ENCODE measurements around the gene SLC22A14.

The SLC22A14 gene

GRCh38 chr3:38348903-38349302 is 66.8 kb downstream of the SLC22A14 start:
- no peak overlapping the region for H3K4me3 ChIP-seq (ENCODE audit: low read depth, low read length)
- in situ Hi-C loops (cut with HindIII; ENCODE audit: low sequenced_read_pairs), result no loop called here

DNA sequence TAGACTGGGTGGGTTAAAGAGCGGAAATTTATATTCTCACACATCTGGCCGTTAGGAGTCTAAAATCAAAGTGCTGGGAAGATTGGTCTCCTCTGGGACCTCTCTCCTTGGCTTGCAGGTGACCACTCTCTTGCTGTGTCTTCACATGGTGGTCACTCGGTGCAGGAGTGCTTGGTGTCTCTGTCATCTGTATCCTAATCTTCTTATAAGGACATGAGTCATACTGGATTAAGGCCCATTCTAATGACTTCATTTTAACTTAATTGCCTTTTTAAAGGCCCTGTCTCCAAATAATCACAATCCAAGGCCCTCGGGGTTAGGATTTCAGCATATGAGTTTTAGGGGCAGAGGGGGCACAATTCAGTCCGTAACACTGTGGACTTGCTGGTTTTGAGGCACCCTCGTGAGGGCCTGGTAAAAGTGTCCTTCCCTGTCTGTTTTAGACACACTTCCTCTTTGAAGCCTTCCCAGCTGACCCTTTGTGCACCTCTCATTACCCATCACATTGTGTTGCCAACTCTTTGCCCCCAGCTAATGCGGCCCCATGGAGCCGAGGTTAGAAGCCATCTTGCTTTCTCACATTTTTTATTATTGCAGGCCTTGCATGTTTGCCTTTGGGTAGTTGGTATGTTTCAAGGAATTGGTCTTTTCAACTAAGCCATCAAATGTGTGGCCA is 67.7 kb downstream of the SLC22A14 start:
- no peak overlapping the region for H3K4me3 ChIP-seq (ENCODE audit: low read depth, low read length)
- in situ Hi-C loops (cut with HindIII; ENCODE audit: low sequenced_read_pairs), result no loop called here
- no peak for TF ChIP-seq CTCF (IDR thresholded peaks at IDR 0.05; ENCODE audit: low read depth, low read length, missing control alignments)
- DNase-seq (ENCODE audit: low read depth), result no peak

More at GRCh38 chr3:38348903-38349302, 66.8 kb downstream of the SLC22A14 start:
- DNase-seq (ENCODE audit: low read depth), result no peak
- TF ChIP-seq CTCF (IDR thresholded peaks at IDR 0.05; ENCODE audit: low read depth, low read length, missing control alignments), result no peak

- H3K4me3 ChIP-seq (ENCODE audit: low read depth, low read length), result no peak overlapping the region
- in situ Hi-C loops (cut with HindIII; ENCODE audit: low sequenced_read_pairs), result no loop called here
- no peak for DNase-seq (ENCODE audit: low read depth)
- no peak for TF ChIP-seq CTCF (IDR thresholded peaks at IDR 0.05; ENCODE audit: low read depth, low read length, missing control alignments)
Observed at GRCh38 chr3:38353151-38353550, 71.1 kb downstream of the SLC22A14 start.

GRCh38 chr3:38354588-38355330 is 72.7 kb downstream of the SLC22A14 start:
- peak; percentile 55 for DNase-seq (ENCODE audit: low read depth)
- H3K4me3 ChIP-seq (ENCODE audit: low read depth, low read length), result no peak overlapping the region
- no peak for TF ChIP-seq CTCF (IDR thresholded peaks at IDR 0.05; ENCODE audit: low read depth, low read length, missing control alignments)
- in situ Hi-C loops (cut with HindIII; ENCODE audit: low sequenced_read_pairs), result no loop called here

GRCh38 chr3:38359038-38359437 is 76.9 kb downstream of the SLC22A14 start:
- no peak for TF ChIP-seq CTCF (IDR thresholded peaks at IDR 0.05; ENCODE audit: low read depth, low read length, missing control alignments)
- in situ Hi-C loops (cut with HindIII; ENCODE audit: low sequenced_read_pairs), result no loop called here
- DNase-seq (ENCODE audit: low read depth), result no peak
- no peak overlapping the region for H3K4me3 ChIP-seq (ENCODE audit: low read depth, low read length)

DNA sequence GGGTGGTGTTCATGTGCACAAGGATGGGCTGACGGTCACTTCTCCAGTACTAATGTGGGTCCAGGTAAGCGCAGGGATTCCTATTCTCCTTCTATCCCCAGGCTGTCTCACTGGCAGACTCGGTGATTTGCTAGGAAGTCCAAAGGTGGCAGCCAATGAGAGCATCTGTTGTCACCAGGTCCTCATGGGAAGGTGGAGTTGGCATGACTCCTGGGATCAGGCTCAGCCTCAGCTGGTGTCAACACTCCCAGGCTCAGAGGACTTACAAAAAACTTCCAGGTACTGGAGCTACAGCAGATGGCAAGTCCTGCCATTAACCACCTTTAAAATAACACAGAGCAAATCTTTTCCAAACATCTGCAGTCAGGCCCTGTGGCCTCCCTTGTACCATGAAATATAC is 78.3 kb downstream of the SLC22A14 start:
- in situ Hi-C loops (cut with HindIII; ENCODE audit: low sequenced_read_pairs), result no loop called here
- no peak overlapping the region for H3K4me3 ChIP-seq (ENCODE audit: low read depth, low read length)
- TF ChIP-seq CTCF (IDR thresholded peaks at IDR 0.05; ENCODE audit: low read depth, low read length, missing control alignments), result no peak
- DNase-seq (ENCODE audit: low read depth), result no peak

Data from astrocyte of the cerebellum (primary cell).